IPS DF 4.7 (cell line): ENCODE results near the gene MLLT3.

Source experiments
- DNase-seq: peaks from one replicate; pipeline ENCODE4 v3.0.0-alpha.2; 2013; ENCODE audit warnings: low spot score; ENCODE audit errors: extremely low read depth

Gene MLLT3

DNA sequence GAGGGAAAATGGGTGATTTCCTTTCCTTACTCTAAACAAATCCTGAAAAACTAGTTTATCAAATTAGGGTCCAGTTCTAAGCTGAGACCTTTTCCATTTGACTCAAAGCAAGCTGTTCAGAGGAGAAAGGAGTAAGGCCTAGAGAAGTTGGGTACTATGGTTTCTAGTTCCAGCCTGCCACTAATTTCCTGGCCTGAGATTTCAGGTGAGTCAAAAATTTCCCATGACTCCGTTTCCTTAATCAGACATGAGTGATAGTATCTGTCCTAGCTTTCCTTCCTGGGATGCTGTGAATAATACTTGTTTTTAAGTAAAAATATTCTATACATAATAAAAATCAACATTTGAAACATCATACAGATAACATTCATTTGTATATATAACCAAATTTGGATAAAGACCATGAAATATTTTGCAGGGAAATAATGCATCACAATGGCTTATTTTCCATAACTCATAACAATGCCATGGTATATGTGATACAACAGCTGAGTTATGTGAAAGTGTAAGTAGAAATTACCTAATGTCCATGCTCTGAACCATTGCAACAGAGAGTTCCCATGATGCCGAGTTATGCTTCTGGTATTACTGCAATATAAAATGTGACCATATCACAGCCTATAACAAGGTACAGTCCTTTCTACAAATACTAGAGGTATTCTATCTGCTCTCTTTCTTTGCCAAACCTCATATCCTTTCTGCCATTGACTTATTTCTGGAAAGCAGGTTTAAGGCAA lies 142.7 kb downstream of the MLLT3 start:
- no peak for DNase-seq

DNA sequence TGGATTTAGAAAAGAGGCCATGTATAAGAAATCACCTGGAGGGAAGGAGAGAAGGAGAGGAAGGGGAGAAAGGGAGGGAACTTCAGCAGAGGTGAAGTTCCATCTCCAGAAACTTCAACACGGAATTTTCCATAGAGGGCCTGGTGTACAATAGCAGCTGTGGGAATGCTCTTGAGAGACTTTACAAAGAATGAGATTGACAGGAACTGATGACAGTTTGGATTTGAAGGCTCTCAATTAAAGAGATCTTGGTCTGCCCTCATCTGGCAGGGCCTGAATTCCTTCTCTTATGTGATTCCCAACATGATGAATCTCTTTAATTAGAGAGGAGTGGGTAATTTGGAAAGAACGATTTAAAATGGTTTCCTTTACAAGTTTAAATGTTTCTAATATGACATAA lies 143.5 kb downstream of the MLLT3 start:
- no peak for DNase-seq

DNA sequence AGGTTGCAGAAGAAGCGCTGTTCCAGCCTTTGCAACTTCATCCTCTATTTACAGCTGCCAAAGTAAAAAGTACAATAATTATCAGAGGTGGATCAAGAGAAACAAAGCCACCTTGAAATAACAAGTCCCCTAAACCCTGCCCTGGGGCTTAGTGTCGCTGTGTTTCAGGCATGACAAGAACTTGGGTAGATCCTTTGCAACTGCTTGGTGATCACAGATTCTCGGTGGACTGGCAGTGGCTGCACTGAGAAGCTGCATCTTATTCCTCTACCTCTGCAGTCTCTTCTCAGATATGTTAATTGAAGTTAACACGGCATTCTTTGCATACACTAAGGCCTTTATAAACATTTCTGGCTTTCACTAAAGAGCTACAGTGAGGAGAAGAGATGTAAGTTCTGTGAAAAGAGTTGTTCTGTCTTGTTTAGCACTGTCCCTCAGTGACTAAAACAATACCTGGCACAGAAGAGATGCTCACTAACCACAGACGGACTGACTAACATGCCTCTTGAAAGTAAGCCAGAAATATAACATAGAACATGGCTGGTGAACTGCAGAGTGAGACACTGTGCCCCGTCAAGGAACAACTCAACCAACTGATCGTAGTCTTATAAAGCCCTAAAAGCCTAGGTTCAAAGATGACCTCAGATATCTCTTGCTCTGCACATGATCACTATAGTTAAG lies 144.2 kb downstream of the MLLT3 start:
- DNase-seq: no peak

DNA sequence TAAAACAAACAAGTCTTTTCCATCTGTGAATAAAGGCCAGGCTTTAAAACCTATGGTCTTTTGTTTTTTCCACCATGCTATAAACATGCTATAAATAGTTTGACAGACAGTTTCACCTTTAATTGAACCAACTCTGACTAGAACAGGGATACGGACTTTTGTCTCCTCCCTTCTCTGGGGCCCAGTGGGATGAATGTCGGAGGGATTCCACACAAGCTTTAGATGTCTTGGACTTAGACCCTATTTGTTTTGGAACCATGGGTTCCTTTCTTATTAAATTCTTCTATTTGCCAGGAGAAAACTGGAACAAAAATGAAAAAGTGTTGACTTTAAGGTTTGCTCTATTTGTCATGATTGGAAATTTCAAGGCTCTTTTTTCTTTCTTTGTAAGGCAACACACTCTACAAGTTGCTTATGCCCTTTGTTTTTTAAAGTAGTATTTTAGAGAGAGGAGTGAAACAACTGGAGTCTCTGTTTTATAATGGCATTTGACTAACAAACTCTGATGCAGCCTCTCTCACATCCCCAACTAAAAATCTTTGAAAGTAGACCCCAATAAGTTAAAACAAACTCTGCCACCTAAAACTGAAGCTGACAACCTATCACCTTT lies 145.3 kb downstream of the MLLT3 start:
- DNase-seq: no peak

DNA sequence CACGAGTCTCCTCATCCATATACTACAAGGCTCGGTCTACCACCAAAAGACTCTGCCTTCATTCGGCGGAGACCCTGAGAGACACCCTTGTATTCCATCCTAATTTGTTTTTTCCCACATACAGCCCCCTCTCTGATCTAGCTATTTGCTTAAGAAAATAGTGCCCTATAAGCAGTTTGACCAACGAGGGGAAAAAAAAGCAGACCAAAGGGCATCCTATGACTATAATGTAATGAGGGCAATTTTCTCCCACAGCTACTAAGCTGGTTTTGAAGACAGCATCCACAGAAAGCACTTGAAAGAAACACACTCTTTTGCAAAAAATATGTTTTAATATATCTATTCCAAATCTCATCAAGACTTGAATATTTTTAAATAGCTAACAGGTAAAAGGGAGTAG lies 147.8 kb downstream of the MLLT3 start:
- no peak for DNase-seq

DNA sequence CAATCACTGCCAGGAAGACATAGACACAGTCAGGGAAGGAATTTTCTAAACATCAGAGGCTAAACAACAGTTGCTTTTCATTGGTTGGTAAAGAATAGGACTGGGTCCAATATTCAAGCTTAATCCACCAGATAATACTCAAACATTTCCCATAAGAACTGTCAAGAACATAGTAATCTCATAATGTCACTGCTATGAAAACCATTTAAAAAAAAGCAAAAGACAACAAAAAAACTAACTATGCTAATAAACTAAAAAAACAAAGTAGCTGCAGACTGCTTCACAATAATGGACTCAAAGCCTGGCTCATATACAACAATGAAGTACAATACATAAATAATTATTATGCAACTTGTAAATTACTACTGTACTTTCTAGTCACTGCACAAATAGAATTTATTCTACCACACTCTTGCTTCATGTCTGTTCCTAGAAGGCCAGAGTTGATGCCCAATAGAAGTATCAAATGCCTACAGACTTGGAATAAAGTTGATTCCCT lies 148.7 kb downstream of the MLLT3 start:
- no peak for DNase-seq

DNA sequence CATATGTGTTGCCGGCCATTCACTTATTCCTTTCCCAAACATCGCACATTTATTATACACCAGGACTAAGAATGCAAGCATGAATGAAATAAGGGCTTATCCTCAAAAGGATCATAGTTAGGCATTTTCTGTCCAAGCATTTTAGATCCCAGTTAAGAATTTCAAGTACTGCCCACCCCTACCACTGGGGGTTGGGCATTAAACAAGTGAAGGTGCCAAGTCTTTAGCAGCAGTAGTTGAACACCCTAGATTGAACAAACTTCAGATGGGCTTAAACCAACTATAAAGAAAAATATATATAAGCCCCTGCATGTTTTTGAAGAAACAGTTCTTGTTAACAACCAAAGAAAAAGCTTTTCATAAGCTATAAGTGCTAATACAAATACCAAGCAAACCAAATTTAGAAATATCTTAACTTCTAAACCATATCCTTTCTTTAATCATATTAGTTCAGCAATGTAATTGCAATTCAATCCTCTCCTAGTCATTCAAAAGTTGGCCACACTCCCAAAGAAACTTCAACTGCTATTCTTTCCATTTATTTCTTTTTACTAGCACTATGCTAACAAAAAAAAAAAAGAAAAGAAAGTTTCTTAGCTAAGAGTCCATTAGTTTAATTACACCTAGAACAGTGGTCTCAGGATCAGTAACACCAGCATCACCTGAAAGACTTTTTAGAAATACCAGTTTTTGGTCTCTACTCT lies 149.8 kb downstream of the MLLT3 start:
- DNase-seq: no peak

DNA sequence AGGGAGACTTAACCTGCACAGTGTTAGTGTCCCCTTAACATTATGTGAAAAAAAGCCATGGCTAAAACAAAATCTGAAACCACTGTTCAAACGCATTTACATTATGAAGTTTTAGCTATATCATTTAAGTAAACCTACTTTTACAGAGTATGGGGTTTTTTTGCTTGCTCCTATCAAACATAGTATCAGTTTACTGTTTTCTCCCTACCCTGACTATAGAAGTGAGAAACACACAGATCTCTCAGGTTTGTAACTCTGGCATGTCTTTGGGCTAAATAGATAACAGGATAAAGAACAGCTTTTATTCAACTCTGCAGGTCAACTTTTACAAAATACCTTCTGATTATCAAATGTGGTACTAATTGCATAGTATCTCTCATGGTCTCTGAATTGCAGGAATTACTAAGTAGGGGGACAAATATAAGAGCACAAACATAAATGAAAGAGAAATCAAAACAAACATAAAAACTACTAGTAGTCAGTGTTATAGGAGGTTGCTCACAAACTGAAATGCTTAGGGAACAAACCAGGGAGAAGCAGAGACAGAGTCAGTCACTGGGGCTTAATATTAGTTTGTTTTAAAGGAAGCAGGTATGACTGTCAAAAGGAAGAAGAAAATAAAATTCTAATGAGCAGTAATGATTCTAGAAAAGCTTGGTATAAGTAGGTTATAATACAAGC lies 155.8 kb downstream of the MLLT3 start:
- DNase-seq: no peak

DNA sequence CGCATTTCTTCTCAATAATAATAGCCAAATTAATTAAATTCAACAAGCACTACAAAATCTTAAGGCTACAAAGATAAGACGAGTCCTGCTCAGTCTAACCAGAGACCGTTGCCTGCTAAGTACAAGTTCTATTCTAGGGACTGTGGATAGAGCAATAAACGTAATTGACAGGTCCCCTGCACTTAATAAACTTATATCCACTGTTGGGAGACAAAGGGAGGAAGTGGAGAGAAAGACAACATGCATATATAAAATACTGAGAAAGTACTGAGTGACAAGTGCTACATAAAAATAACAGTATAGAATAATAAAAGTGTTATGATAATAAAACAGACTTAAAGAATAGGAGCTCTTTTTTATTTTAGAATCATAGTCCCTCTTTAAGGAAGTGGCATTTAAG lies 158.1 kb downstream of the MLLT3 start:
- no peak for DNase-seq

DNA sequence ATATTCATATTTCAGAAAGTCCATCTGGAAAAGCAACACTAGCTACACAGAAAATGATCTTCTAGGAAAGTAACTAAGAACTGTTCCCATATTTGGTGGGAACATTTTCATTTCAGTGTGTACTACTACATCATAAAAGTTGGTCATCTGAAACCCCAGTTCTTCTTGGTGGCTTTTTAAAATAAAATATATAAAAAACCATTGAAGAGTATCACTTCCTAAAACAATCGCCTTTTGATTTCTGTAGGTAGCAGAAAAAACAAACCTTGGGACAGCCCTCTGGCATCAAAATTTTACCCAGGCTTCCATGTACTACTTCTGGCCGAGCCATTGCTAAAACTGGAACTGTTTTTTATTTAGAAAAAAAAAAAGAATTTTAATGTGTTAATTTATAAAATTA lies 158.5 kb downstream of the MLLT3 start:
- DNase-seq: no peak

DNA sequence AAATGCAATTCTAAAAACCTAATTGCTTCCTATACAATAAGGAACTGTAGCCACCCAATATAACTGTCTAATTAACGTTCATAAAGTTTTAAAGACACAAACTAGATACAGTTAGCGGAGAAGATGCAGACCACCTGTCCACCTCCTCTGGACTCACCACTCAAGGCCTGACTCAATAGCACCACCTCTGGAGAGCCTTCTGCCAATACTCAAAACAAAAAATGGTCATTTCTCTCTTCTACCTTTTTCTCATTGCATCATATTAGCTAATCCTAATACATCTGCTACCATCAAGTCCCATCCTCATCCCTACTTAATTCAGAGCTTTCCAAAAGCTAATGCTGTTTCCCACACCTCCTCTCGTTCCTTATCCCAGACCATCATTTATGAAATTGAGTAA lies 159.9 kb downstream of the MLLT3 start:
- DNase-seq: no peak

DNA sequence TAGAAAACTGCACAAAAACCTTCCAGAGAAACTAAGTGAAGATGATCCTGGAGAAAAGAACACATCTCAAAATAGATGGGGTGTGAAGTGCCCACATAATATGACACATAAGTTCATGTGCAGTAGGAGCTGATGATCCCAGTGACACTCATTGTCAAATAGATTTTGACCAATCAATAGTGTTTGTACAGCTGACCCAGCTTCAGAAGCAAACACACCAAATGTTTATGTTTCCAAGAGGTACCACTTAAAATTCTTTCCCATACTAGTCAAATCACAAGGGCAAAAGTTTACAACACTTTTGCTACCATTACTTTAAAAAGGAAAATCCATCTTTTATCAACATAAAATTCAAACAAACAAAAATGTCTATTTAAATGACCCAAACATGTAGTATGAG lies 175.0 kb downstream of the MLLT3 start:
- no peak for DNase-seq

DNA sequence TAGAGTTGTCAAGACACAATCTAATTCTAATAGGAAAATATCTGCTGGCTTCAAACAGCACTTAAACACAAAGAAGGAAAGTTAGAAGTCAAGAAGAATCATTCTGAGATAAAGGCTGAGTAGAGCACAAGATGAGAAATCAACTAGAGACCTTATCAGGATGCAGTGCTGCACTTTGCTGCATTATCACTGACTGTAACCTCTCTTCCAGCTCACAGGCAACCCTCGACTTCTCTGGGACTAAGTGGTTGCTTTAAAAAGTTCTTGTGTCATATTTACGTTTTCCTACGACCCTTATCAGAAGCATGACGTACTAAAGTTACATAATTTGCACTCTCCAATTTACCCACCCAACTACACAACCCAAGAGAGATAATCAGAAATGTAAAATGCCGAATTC lies 176.1 kb downstream of the MLLT3 start:
- no peak for DNase-seq

DNA sequence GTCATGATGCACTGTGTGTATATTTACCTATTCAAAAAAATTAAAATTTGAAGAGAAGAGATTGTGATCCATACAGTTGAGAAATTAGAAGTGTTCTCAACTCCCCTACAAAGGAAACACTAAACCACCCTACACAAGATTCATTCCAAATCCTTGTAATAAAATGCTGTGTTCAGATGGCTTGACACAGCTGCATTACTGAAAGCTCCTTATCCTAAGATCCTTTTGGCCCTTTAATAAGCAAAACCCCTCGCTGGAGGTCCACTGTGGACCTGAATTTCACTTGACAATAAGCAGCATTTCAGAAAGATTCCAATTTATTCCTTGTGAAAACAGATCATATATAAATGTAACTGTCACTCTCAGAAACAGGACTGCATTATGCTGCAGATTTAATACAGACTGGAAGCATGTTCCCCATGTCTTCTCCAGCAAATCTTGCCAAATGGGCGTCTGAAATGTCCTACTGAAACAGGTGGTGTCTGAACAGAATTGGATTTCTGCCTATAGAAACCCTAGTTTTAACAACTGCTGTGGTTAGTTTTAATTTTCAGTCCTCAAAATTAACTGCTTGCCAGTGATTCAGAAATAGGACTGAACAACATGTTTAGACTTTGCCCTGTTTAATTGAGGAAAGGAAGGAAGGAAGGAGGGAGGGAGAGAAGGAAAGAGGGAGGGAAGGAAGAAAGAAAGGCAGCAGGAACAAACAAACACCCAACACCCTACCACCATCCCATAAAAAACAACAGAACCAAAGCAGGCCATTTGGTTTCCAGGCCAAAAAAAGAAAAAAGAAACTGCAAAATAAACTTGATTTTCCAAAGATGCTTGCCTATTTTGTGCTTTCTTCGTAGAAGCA lies 179.6 kb downstream of the MLLT3 start:
- DNase-seq: no peak

DNA sequence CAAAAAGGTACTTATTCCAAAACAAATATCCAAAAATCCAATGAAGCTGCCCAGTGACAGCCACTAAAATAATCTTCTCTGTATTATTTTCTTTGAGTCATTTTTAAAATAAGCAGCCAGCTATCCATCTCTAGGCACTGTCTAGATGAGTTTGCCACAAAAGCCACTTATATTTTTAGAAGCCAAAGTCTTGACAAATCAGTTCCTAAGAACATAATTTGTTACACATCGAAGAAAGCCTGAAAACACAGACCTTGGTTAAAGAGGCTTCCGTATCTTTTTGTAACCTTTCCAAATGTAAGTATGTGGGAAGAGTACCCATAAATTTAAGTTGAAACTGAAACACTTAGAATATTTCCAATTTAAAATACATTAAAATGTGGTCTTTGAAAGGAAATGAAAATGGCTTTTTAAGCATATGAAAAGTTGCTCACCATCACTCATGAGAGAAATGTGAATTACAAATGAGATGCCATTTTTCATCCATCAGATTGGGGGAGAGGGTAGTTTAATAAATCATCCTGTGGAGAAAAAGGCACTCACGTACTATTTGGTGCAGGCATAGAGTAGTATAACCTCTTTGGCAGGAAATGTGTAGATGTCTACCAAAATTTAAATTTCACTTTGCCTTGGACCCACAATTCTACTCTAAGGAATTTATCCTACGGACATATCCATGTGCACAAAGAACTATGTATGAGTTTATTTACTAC lies 180.4 kb downstream of the MLLT3 start:
- DNase-seq: no peak

DNA sequence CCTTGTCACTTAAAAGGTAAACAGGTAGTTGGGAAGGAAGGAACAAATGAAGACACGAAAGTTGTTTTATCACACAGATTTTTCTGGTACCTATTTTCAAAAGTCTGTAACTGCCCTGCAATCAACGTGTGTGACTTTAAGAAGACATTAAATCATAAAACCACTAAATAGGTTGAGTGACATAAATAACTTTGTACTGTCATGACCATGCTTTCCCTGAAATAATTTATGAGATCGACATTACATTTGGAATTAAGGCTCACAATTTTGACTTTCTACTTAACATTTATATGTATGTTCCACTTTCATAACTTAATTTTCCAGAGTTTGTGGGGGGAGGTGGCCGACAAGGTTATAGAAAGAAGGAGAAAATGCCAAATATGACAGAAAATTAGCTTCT lies 181.1 kb downstream of the MLLT3 start:
- DNase-seq: no peak

DNA sequence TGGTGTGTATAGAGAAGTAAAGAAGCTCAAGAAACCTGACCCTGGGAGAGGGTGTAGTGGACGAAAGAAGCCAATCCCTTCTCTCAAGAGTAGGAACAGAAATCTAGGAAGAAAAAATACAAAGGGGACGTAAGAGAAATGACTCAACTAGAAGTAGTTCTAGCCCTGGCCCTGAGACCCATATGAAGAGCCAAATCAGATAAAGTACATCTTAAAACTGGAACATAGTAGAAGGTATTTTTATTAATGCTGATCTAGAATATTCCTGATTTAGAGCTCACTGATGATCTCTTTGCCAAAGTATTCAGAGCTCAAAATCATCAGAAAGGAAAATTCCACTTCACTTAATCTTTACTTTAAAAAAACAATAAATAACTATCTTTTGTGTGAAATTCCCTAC lies 184.8 kb downstream of the MLLT3 start:
- DNase-seq: no peak

DNA sequence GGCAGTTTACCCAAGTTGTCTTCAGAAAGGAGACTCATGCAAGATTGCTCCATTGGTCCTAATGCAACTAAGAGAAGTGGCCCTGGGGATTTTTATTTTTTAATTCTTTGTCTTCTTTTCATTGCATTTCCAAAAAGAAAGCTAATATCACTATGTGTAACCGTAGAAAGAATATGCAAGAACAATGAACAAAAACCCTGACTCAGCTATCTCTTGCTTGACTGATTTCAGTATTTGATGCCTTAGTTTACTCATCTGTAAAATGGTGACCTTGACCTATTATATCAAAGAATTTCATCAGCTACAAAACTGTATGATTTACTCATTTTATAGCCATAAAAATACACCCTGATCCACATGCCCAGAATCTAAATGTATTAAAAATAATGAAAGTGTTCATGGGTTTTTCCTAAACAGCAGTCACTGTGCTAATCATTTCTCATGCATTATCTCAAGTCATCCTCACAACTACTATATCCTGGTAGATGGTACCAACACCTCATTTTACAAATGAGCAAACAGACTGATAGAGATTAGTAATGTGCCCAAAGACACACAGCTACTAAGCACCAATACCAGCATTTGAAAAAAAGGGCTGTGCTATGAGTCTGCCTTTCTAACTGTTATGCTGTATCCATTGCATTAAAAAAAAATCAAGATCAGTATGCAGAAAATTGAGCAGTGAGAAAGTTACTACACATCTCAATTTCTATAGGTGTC lies 185.7 kb downstream of the MLLT3 start:
- no peak for DNase-seq

DNA sequence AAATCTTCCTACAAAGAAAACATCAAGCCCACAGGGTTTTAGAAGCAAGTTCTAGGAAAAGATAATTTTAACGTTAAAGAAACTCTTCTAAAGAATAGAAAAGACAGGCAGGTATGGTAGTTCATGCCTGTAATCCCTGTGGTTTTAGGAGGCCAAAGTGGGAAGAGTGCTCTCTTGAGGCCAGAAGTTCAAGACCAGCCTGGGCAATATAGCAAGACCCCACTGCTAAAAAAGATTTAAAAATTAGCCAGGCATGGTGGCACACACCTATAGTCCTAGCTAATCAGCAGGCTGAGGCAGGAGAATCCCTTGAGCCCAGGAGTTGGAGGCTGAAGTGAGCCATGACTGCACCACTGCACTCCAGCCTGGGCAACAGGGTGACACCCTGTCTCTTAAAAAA lies 193.3 kb downstream of the MLLT3 start:
- DNase-seq: no peak
